ENCODE measurements around the gene MATN4.

MATN4 gene

DNA sequence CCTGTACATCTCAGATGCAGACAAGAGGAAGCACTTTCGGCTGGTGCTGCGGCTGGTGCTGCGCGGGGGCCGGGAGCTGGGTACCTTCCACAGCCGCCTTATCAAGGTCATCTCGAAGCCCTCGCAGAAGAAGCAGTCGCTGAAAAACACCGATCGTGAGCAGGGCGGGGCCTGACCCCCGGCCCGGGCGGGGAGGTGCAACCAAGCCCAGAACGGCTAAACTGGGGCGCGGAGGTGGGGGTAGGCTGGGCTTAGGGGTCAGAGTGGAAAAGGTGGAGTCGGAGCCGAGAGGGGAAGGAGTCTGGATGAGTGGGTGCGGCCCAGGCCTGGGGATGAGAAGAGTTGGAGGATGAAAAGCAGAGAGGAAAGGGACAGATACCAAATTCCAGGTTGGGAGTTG is 4.1 kb upstream of the MATN4 start:
- TF ChIP-seq, protein P1, sequence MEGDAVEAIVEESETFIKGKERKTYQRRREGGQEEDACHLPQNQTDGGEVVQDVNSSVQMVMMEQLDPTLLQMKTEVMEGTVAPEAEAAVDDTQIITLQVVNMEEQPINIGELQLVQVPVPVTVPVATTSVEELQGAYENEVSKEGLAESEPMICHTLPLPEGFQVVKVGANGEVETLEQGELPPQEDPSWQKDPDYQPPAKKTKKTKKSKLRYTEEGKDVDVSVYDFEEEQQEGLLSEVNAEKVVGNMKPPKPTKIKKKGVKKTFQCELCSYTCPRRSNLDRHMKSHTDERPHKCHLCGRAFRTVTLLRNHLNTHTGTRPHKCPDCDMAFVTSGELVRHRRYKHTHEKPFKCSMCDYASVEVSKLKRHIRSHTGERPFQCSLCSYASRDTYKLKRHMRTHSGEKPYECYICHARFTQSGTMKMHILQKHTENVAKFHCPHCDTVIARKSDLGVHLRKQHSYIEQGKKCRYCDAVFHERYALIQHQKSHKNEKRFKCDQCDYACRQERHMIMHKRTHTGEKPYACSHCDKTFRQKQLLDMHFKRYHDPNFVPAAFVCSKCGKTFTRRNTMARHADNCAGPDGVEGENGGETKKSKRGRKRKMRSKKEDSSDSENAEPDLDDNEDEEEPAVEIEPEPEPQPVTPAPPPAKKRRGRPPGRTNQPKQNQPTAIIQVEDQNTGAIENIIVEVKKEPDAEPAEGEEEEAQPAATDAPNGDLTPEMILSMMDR (IDR thresholded peaks at IDR 0.05; ENCODE audit: low read depth, low read length): no peak
- no peak overlapping the region for H3K4me3 ChIP-seq (ENCODE audit: low read depth, low read length)

DNA sequence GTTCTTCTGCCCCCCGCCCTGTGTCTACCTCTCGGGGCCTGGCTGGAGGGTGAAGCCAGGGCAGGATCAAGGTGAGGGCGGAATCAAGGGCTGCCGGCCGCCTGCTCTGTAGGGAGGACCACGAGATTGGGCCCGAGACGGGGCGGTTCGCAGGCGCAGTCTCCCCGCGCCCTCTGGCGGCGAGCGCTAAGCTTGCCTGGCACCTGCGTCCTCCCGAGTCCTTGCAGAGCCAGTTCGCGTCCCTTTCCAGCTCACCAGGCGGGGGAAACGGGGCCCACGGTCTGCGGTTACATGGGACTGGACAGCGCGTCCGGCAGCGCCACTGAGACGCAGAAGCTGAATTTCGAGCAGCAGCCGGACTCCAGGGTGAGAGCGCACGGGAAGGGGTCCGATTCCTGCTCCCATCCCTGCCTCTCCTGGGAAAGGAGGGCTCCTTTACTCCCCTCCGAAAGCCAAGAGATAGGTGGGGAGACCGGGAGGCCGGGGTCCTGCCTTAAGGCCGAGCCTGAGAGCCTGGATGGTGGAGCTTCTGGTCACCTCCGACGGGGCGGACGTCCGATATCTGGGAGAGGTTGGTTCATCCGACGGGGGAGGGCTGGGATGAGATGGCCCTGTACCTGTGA is 3.6 kb upstream of the MATN4 start:
- TF ChIP-seq, protein P1 (IDR thresholded peaks at IDR 0.05; ENCODE audit: low read depth, low read length): peak; percentile 75
- no peak overlapping the region for H3K4me3 ChIP-seq (ENCODE audit: low read depth, low read length)

DNA sequence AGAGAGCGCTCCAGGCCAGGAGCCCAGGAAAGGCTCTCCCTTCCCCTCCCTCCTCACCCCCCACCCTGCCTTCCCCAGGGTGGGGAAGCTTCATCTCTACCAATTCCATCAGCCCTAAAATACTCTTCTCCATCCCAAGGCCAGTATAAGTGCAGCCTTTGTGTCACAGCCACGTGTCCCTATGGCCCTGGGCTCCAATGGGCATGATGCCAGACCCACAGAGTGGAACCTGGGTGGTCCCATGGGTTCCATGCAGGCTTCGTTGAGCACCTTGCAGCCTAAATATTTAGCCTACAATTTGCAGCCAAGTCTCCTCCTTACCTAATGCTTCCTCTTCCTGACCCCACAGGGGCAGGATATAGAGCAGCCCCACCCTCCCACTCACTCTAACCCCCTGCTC is 976 bp upstream of the MATN4 start:
- TF ChIP-seq, protein P1 (IDR thresholded peaks at IDR 0.05; ENCODE audit: low read depth, low read length): no peak
- H3K4me3 ChIP-seq (ENCODE audit: low read depth, low read length): no peak overlapping the region

DNA sequence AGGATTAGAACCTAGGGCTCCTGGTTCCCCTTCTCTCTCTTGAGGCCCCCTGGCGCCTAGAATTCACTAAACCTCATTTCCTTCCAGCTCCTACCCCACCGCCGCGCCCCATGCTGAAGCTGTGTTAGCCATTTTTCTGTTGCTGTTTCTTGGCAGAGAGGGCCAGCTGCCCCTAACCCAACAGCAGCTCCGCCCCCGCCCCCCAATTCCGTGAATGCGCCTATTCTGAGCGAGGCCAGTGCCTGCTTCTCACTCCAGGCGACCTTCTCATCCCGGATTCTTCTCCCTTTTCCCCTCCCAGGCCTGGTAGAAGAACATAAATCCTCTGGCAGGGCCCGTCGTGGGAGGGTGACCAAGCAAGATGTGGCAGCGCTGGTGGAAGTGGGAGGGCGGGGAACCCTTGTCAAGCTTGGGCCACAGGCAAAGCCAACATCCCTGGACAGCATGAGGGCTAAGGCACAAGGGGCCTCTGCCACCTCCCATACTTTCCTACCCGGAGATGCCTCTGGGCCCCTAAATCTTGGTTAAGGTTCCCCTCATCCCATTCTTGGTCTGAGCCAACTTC is 941 bp downstream of the MATN4 start:
- TF ChIP-seq, protein P1 (IDR thresholded peaks at IDR 0.05; ENCODE audit: low read depth, low read length): no peak
- H3K4me3 ChIP-seq (ENCODE audit: low read depth, low read length): no peak overlapping the region

DNA sequence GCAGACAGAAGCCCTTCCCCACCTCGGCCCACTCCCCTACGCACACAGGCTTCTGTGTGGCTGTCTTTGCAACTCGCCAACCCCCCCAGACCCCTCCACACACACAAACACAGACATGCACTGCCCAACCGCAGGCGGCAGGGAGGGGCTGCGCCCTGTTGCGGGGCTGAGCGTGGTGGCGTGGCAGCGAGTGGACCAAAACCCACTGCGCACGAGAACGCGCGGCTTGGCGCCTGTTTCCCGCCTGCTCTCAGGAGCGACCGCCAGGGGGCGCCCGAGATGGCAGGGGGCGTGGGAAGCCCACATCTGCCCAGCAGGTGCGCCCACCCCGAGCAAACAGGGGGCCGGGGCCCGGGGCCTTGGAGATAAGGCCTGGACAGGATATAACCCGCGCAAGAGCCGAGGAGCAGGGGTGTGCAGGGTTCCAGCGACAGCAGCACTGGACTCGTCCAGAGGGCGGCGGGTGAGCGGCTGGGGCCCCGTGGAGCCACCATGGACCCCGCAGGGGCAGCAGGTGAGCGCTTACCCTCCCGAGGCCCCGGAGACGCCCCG is 1.6 kb downstream of the MATN4 start, which contains the start of gene RBPJL:
TSS of gene RBPJL (plus strand) at position 410 of the 552 bp plus-strand sequence. CDS start at position 493, 83 bp downstream.
- TF ChIP-seq, protein P1 (IDR thresholded peaks at IDR 0.05; ENCODE audit: low read depth, low read length): peak; percentile 90
- H3K4me3 ChIP-seq (ENCODE audit: low read depth, low read length): no peak within 1 kb of the TSS

DNA sequence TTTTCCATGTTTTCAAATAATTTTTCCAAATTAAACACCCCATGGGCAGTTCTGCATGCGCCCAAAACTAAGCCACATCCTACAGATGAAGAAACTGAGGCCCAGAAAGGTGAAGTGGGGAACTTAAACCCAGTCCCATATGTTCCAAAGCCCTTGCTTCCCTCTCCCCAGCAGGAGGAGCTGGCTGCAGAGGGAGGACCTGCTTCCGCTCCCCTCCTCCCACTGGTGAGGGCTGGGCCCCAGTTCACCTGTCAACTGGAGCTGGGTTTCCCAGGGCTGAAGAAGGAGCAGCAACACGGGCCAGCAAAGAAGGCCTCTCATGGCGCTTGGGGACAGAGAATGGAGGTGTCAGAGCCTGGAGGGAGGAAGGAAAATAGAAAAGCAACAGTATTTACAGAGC is 2.8 kb downstream of the MATN4 start:
- TF ChIP-seq, protein P1 (IDR thresholded peaks at IDR 0.05; ENCODE audit: low read depth, low read length): no peak
- H3K4me3 ChIP-seq (ENCODE audit: low read depth, low read length): no peak overlapping the region

DNA sequence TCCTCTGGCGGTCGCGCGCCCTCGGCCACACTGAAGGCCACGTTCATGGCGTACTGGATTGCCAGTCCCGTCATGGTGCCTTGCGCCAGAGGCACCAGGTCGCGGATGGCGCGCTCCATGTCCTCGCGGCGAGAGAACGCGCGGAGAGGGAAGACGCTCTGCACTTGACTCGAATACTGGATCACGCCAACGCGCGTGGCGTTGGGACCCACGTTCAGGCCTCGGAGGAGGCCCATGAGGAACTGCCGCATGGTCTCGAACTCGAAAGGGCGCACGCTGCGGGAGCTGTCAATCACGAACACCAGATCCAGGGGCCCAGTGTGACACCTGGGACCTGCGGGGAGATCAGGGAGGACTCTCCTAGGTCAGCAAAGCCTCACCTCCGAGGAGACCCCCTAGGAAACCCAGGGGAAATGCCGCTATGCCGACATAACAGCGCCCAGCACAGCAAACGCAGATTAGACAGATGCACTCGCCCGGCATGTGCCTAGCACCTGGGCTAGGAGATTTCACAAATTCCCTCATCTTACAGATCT is 3.6 kb downstream of the MATN4 start:
- TF ChIP-seq, protein P1 (IDR thresholded peaks at IDR 0.05; ENCODE audit: low read depth, low read length): no peak
- H3K4me3 ChIP-seq (ENCODE audit: low read depth, low read length): no peak overlapping the region

All from WI38 (cell line).